HG03045 (cell line): Measurements from ENCODE around the gene KCNMA1.

Source experiments
- ATAC-seq: cut with Tn5 transposase; IDR thresholded peaks from one replicate; pipeline ENCODE4 v1.9.1; 2021; ENCODE audit warnings: mild to moderate bottlenecking, moderate library complexity; ENCODE audit not compliant: unreplicated experiment

The KCNMA1 gene

GRCh38 chr10:77147871-77148270 lies 489.7 kb downstream of the KCNMA1 start:
- ATAC-seq: no peak

- ATAC-seq: no peak
These were observed 490.8 kb downstream of the KCNMA1 start for GRCh38 chr10:77146712-77147336.

DNA sequence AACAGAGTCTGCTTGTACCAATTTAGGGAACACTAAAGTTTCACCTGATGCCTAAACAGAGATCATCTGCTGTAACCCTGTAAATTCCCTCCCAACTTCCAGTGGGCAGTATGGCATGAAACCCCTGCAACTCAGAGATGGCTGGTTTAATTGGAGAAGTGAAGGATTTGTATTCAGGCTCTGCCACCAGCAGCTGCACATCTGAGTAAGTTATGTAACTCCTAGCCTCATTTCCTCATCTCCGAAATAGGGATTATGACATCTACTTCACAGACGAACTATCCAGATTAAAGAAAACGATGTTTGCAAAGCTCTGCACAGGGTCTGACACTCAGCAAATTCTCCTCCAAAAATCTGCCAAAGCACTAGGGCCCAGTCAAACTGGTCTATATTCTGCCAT lies 493.0 kb downstream of the KCNMA1 start:
- ATAC-seq: no peak

- no peak for ATAC-seq
These were observed 498.1 kb downstream of the KCNMA1 start for GRCh38 chr10:77139252-77140160.

- ATAC-seq: no peak
These were observed 499.1 kb downstream of the KCNMA1 start for GRCh38 chr10:77138541-77138940.

DNA sequence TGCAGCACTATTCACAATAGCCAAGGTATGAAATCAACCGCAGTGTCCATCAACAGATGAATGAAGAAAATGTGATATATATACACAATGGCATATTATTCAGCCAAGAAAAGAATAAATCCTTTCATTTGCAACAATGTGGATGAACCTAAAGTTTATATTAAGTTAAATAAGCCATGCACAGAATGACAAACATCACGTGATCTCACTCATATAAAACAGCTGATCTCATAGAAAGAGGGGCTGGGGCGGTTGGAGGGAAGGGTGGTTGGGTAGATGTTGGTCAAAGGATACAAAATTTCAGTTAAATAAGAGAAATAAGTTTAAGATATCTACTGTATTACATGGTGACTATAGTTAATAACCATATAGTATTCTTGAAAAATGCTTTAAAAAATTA lies 502.1 kb downstream of the KCNMA1 start:
- ATAC-seq: no peak

DNA sequence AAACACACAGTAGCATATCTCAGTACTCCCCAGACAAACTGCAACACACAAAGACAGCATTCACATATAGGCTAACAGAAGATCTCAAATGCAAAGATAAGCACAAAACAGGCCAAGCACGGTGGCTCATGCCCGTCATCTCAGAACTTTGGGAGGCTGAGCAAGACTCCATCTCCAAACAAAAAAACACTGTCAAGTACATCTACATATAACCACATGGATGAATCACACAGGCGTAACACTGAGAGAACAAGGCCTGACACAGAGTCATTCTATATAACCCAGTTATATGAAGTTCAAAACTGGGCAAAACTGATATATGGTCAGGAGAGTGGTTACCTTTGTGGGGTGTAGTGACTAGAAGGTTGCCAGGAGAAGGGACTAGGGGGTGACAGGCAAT lies 506.4 kb downstream of the KCNMA1 start:
- ATAC-seq: no peak

DNA sequence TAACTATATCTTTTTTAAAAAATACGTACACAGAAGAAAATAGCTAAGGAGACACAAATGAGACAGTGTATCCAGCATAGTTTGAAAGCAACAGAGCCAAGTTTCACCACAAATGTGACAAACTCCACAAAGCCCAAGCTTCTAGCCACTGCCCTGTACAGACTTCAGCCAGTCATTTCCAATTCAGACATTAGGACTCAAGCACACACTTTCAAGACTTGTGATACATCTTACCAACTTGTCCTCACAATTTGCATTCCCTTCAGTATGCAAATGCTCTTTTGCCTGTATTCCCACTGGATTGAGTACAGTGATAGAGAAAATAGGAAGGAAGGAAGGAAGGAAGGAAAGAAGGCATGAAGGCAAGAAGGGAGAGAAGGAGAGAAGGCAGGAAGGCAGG lies 510.4 kb downstream of the KCNMA1 start:
- ATAC-seq: no peak

DNA sequence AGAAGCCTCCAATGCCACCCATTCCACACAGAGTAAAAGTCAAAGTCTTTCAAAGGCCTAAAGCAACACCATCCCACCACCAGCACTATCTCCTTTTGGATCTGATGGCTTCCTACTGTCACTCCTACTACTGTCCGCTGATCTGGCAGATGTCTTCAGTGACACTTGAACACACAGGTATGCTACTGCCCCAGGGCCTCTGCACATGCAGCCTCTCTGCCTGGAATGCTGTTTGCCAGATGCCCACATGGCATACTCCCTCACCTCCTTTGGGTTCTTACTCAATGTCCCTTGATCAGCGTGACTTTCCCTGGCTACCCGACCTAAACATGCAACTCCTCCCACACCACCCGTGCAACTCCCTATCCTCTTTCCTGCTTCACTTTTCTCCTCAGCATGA lies 512.4 kb downstream of the KCNMA1 start:
- no peak for ATAC-seq

- no peak for ATAC-seq
These were observed 514.3 kb downstream of the KCNMA1 start for GRCh38 chr10:77123330-77123729.

DNA sequence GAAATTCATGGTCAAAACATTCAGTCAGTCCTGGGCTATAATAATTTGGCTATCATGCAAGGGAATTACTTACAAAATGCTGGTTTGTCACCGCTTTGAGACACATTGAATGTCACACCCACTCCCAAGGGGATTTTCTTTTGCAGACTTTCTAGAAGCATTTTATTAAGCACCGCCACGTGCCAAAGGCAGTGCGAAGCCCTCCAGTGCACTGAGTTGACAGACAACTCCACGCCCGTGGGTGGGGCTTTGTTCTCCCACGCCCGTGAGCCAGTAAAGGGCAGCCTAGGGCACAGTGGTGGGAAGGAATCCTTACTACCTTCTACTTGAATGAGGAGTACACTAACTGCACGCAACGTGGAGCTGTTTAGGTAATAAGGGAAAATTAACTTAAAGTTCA lies 515.8 kb downstream of the KCNMA1 start:
- no peak for ATAC-seq

GRCh38 chr10:77120666-77121376 lies 516.8 kb downstream of the KCNMA1 start:
- ATAC-seq: no peak

DNA sequence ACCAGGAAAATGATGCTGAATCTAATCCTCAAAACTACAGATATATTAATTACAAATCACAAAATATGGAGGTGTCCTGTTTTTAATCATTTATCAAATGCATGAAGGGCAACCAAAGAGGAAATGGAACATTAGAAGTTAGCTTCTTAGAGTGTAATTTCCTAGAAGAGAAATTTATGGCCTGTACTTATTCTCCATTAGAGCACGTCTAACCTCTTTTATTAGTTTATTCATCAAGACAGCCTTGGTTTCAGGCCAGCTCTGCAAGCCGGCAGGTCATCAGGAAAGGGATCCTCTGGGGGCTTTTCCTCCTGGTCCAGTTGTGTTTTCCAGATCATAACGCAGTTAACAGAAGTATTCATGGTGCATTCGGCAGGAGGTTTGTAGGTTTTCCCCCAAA lies 517.6 kb downstream of the KCNMA1 start:
- no peak for ATAC-seq

DNA sequence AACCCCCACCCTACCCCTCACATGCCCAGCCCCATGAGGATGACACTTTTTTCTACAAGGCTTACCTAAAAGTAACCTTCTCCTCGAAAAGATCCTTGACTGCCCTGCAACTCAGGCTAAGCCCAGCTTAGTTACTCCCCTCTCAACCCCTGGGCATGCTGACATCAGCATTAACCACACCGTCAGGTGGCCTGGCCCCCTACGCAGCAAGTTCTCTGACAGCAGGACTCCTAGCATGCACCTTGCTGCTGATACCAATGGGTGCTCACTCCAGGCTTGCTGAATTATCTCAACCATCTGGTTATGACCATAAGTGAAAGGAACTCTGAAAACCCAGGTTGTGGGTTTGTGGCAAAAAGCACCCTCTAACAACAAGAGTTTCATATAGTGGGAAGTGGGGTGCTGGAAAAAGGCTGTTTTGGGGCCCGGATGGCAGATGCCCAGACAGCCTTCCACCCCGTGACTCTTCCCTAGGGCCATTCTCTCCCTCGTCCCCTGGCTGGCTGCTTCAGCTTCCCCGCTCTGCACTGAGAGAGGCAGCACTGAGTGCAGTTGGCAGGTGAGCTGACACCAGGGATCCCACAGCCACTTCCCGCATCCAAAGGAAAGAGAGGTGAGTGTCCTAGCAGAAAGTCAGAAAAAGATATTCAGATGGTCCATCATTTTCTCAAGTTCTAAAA lies 518.9 kb downstream of the KCNMA1 start:
- no peak for ATAC-seq

DNA sequence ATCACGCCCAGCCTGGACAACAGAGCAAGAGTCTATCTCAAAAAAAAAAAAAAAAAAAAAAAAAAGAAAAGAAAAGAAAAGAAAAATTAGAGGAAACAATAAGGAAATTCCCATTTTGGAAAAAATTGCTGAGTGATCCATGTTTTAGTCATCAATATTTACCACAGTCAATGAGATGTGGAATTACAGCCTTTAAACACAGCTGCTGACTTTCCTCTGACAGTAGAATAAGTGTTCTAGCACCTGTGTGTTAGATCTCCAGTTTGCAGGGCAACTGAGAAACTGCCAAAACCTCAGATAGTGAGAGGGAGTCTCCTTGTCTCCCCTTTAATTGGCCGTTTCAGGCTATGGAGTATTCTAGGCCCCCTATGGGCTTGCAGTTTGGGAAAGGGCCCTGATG lies 520.1 kb downstream of the KCNMA1 start:
- ATAC-seq: no peak

- no peak for ATAC-seq
These were observed 520.7 kb downstream of the KCNMA1 start for GRCh38 chr10:77116904-77117303.

DNA sequence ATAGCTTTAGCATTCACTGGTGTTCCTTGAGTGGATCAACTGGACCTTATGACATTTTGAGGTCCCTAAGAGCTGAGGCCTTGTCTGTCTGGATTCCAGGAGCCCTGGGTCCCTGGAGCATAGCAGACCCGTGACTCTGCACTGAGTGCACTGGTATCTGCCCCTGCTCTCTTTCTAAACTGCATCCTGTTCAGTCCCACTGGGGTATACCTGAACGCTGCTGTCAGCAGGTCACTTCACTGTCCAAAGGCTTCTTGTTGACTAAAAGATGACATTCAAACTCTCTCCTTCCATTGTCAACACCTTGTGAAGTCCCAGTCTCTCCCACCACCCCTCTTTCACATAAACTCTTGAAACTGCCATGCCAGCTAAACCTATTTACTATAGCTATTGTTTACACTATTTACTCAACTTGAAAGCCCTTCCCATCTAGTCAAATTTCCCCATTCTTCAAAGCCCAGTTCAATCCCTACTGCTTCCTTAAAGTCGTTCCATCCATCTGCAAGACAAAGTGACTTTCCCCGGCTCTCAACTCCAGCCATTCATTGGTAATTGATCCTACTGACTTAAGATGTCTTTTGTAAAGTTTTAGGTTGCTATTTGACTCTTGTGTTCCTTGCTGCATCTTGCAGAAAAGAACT lies 523.3 kb downstream of the KCNMA1 start:
- no peak for ATAC-seq

GRCh38 chr10:77111611-77112550 lies 525.7 kb downstream of the KCNMA1 start:
- no peak for ATAC-seq

DNA sequence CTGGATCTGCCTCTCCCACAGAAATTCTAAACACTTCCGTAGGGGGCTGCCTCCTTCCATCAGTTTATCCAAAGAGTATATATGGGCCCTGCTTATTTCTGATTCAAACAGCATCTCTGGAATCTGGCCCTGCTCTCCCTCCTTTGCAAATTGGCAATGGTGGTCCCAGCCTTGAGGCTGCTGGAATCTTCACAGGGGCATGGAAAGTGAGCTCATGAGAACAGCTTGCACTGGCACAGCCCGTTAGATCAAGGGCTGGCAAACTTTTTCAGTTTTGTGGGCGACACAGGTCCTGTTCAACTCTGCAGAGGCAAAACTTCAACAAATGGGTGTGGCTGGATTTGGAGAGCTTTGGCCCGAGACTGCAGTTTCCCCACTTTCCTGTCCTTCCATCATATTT lies 526.9 kb downstream of the KCNMA1 start:
- ATAC-seq: no peak
